Gastroesophageal sphincter (tissue), 3 donors: Measurements from ENCODE around the gene DENND6A.

ENCODE experiments used
- POLR2AphosphoS5 ChIP-seq: sonication (generic); formaldehyde crosslinking; IDR thresholded peaks from one replicate; pipeline ENCODE4 v1.6.1; 2017; ENCODE audit warnings: antibody characterized with exemption
- TF ChIP-seq, protein P1 (sequence below), 4 experiments: fragments of 200-600 bp in 2 of 4; fragments of 450-650 bp in 2 of 4; sonication (generic) in 1 of 4; IDR thresholded peaks; one replicate each; pipeline ENCODE4 v1.5.1; 2017 to 2019; ENCODE audit warnings: antibody characterized with exemption in 4 of 4, mild to moderate bottlenecking in 2 of 4, moderate library complexity in 2 of 4

DNA sequence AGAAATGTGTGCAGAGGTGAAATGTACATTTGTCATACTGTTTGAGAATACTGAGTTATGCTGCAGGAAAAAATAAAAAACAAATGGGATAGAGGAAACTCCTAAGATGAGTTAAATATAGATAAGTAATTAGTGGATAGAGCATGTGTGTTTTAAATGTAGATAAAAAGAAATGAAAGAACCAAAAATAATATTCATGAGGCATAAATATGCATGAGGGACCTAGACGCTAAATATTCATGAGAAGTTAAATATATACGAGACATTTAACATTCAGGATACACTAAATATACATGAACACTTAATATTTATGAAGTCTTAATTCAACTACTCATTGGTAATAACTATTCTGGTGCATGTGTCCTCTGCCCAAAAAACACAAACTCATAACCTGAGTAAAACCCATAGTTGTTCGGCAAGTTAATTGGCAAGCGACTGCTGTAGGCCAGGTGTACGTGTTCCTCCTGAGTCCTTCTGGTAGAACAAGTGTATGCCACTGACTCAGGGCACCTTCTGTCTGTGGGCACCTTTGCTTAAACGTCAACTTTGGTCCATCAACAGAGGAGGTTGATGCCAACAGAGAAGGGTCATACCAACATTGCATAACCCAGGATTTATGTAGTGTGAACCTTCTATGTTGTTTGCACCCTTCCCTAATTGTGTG is 24.5 kb upstream of the DENND6A start:
- no peak for TF ChIP-seq POLR2AphosphoS5
- TF ChIP-seq, protein P1, sequence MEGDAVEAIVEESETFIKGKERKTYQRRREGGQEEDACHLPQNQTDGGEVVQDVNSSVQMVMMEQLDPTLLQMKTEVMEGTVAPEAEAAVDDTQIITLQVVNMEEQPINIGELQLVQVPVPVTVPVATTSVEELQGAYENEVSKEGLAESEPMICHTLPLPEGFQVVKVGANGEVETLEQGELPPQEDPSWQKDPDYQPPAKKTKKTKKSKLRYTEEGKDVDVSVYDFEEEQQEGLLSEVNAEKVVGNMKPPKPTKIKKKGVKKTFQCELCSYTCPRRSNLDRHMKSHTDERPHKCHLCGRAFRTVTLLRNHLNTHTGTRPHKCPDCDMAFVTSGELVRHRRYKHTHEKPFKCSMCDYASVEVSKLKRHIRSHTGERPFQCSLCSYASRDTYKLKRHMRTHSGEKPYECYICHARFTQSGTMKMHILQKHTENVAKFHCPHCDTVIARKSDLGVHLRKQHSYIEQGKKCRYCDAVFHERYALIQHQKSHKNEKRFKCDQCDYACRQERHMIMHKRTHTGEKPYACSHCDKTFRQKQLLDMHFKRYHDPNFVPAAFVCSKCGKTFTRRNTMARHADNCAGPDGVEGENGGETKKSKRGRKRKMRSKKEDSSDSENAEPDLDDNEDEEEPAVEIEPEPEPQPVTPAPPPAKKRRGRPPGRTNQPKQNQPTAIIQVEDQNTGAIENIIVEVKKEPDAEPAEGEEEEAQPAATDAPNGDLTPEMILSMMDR (IDR thresholded peaks at IDR 0.05), result no peak
